Measurements from ENCODE around the gene DUSP9. TPM values are rescaled to one million over a fixed set of nuclear protein-coding genes. Genes with fewer than 3 reads are reported as not detected.
"Not testable (repeated sequence)": the region's sequence is repeated elsewhere in the genome, so short reads cannot be mapped to it uniquely, and the experiment has no call there.

The DUSP9 gene
- total RNA-seq, 1 donor from 2014 or later, result 0.19 TPM

- H3K9me3 Mint-ChIP-seq; intact Hi-C loops (cut with micrococcal nuclease); DNase-seq; H3K4me1 Mint-ChIP-seq; H3K27ac Mint-ChIP-seq; H3K27me3 Mint-ChIP-seq; H3K36me3 Mint-ChIP-seq (ENCODE audit: low read depth); H3K4me3 Mint-ChIP-seq: not testable (repeated sequence)
These were observed 50.2 kb downstream of the DUSP9 start for GRCh38 chrX:153696986-153697722.

GRCh38 chrX:153697924-153698865, 51.2 kb downstream of the DUSP9 start:
- Mint-ChIP-seq H3K27me3 (no peaks in the 10 kb centered on the region), H3K36me3 (ENCODE audit: low read depth) (peaks cover 7% of the 10 kb centered on the region), H3K27ac (no peak overlapping the region), H3K4me1 (no peaks in the 10 kb centered on the region), H3K9me3 (no peaks in the 10 kb centered on the region), H3K4me3 (no peak overlapping the region)
- intact Hi-C loops (cut with micrococcal nuclease), result no loop called here
- no peak for DNase-seq

GRCh38 chrX:153699210-153699783, 52.3 kb downstream of the DUSP9 start:
- H3K27ac Mint-ChIP-seq; intact Hi-C loops (cut with micrococcal nuclease); H3K4me1 Mint-ChIP-seq; H3K27me3 Mint-ChIP-seq; H3K36me3 Mint-ChIP-seq (ENCODE audit: low read depth); H3K9me3 Mint-ChIP-seq; H3K4me3 Mint-ChIP-seq; DNase-seq: not testable (repeated sequence)

- H3K4me1 Mint-ChIP-seq; H3K27me3 Mint-ChIP-seq; H3K9me3 Mint-ChIP-seq; DNase-seq; intact Hi-C loops (cut with micrococcal nuclease); H3K4me3 Mint-ChIP-seq; H3K27ac Mint-ChIP-seq; H3K36me3 Mint-ChIP-seq (ENCODE audit: low read depth): not testable (repeated sequence)
These were observed 52.9 kb downstream of the DUSP9 start for GRCh38 chrX:153699784-153700371.

GRCh38 chrX:153700376-153700945, 53.5 kb downstream of the DUSP9 start:
- H3K27me3 Mint-ChIP-seq, result no peaks in the 10 kb centered on the region
- intact Hi-C loops (cut with micrococcal nuclease), result no loop called here
- H3K27ac Mint-ChIP-seq, result no peak overlapping the region
- H3K4me3 Mint-ChIP-seq, result no peak overlapping the region
- peaks cover 9% of the 10 kb centered on the region for H3K36me3 Mint-ChIP-seq (ENCODE audit: low read depth)
- no peaks in the 10 kb centered on the region for H3K9me3 Mint-ChIP-seq
- H3K4me1 Mint-ChIP-seq, result no peaks in the 10 kb centered on the region
- no peak for DNase-seq

Other genes with a start within 250 kb of the DUSP9 start
- gene PNMA6E, start 245.9 kb upstream of the DUSP9 start, total RNA-seq, result not detected in 2 replicates
- 1.5 and 1.7 TPM in 2 replicates for gene ZFP92, start 235.7 kb upstream of the DUSP9 start, total RNA-seq
- gene TREX2, start 201.1 kb upstream of the DUSP9 start, total RNA-seq, result 1.1 and 1.9 TPM in 2 replicates
- gene HAUS7, start 176.6 kb upstream of the DUSP9 start, total RNA-seq, result 75.7 and 79.4 TPM in 2 replicates
- gene BGN, start 152.2 kb upstream of the DUSP9 start, total RNA-seq, result not detected in 2 replicates
- not detected in 2 replicates for gene ATP2B3, start 129.6 kb upstream of the DUSP9 start, total RNA-seq
- 27.3 and 28.7 TPM in 2 replicates for gene CCNQ, start 48.1 kb upstream of the DUSP9 start, total RNA-seq
- gene PNCK, start 26.6 kb downstream of the DUSP9 start, total RNA-seq, result 0.36 and 0.84 TPM in 2 replicates
- 3.5 TPM in 2 replicates for gene SLC6A8, start 40.7 kb downstream of the DUSP9 start, total RNA-seq
- gene BCAP31, start 77.2 kb downstream of the DUSP9 start, total RNA-seq, result 154 and 157 TPM in 2 replicates
- 6.6 and 7.7 TPM in 2 replicates for gene ABCD1, start 77.7 kb downstream of the DUSP9 start, total RNA-seq
- gene PLXNB3, start 117.0 kb downstream of the DUSP9 start, total RNA-seq, result 0.43 and 0.49 TPM in 2 replicates
- not detected in 2 replicates for gene SRPK3, start 133.8 kb downstream of the DUSP9 start, total RNA-seq
- 70.2 and 78.8 TPM in 2 replicates for gene IDH3G, start 147.2 kb downstream of the DUSP9 start, total RNA-seq
- 265 and 277 TPM in 2 replicates for gene SSR4, start 147.5 kb downstream of the DUSP9 start, total RNA-seq
- 0.26 and 0.58 TPM in 2 replicates for gene PDZD4, start 183.3 kb downstream of the DUSP9 start, total RNA-seq
- 1.3 and 1.6 TPM in 2 replicates for gene L1CAM, start 239.0 kb downstream of the DUSP9 start, total RNA-seq

All from activated CD4-positive, alpha-beta T cell treated with anti-CD3 and anti-CD28 coated beads, Interleukin-2, amount 10 ng/mL, durations not matched to agents 24 days and 14 days (primary cell).